HG03097 (cell line): ENCODE data around the gene C4orf36.
A peak's percentile ranks its signal among the peaks of the same experiment; 100 is the strongest.

Source experiments
- ATAC-seq: cut with Tn5 transposase; IDR thresholded peaks from one replicate; pipeline ENCODE4 v1.9.1; 2021; ENCODE audit not compliant: unreplicated experiment, low FRiP score

C4orf36 gene, protein sequence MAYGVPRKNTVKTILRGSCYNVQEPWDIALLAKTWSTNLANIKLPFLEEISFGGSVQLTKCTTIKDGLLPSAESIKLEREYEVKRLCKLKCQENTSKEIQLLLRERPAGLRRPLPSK

DNA sequence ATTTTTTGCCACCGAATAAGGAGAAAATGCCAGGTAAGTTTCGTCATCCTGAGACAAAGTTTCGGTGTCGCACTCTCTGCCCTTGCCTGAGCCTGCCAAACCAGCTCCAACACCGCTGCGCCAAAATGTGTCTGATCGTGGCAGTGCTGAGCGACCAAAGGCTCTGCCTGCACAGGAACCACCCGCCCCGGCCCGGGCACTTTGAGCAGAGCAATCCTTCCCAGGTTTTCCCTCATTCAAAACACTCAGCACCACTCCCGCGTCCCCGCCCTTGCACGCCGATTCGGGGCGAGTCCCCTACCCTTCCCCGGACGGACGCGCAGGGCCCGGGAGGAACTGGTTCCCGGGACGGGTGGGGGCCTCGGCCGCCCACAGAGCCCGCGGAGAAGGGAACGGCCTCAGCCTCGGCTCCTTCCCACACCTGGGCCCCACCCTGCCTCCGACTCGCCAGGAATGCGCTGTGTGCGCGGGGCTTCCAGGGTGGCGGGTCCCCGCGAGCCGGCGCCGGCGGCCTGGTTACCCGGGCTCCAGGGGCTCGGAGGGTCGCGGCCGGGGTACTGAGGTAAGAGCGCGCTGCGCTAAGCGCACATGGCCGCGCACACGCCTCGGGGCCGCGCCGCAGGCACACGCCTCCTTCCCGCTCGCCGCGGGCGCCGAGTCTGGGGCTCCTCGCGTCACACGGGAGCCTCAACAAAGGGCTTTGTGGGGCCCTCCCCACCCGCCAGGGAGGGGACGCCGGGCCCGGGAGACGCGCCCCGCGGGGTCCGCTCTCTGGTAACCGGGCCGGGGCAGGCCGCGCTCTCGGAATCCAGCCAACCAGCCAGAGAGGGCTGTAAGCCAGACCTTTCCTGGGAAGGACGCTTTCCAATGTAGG lies at the start of gene C4orf36:
Gene C4orf36, minus strand, starts transcription at position 661 of the 874 bp plus-strand sequence. CDS start 902 bp downstream, outside the sequence.
- no peak for ATAC-seq

DNA sequence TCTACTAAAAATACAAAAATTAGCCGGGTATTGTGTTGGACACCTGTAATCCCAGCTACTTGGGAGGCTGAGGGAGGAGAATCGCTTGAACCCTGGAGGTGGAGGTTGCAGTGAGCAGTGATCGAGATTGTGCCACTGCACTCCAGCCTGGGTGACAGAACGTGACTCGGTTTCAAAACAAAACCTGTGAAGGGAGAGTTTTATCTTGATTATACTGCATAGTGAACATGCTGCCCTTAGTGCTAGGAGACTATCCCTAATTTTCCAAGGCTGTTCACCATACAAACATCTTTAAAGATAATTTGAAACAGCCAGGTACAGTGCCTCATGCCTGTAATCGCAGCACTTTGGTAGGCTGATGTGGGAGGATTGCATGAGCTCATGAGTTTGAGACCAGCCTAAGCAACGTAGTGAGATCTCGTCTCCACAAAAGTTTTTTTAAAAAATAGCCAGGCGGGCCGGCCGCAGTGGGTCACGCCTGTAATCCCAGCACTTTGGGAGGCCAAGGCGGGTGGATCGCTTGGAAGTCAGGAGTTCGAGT lies 48.8 kb upstream of the C4orf36 start:
- no peak for ATAC-seq

DNA sequence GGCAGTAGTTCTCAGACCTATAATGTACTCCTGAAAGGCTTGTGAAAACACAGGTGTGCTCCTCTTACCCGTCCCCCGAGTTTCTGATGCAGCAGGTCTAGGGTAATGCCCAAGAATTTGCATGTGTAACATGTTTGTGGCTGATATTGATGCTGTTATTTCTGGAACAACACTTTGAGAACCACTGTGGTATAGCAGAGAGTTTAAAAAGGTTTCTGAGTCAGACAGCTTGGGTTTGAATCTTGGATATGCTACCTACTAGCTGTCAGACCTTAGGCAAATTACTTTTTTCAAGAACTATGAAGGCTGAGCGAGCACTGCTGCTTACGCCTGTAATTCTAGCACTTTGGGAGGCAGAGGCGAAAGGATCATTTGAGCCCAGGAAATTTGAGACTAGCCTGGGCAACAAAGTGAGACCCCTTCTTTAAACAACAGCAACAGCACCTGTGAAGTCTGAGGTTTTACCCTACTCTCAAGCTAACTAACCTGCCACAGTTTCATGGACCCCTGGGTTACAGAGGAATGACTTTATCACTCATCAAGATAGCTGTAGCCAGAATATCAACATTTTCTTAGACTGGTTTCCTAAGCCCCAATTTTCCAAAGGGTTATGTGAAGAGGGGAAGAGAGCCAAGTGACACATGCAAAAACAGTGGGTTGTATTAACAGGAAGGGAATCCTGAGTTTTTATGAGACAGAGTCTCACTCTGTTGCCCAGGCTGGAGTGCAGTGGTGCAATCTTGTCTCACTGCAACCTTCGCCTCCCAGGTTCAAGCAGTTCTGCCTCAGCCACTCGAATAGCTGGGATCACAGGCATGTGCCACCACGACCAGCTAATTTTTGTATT lies 47.7 kb upstream of the C4orf36 start:
- ATAC-seq, result peak; percentile 61

DNA sequence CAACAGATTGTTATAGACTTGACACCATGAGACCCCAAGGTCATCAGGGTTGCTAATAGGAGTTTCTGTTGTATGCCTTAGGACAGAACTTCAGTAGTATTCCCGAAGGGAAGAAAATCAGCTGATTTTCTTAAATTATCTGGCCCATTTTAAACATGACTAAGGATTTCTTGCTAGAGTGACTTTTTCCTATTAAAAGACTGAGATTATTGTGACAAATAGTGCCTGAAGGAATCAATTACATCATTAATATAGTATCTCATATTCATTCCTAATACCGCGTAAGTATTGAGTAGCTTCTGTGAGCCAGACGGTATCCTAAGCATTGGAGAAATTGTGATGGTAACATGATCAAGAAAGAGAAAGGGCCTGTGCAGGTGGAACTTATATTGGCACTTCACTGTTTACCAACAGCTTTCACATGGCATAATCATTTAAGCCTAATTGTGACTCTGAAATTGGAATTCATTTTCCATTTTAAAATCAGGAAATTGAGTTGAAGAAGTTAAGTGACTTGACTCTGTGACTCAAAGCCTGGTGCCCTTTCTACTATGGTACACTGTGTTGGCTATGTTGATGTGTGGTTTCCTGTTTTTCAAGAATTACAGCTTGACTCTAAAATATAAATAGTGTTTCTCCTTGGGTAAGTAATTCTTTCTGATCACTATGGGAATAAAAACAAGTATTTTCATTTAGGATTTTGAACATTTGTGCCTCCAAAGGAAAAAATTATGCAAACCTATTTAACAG lies 46.7 kb upstream of the C4orf36 start:
- ATAC-seq, result no peak

DNA sequence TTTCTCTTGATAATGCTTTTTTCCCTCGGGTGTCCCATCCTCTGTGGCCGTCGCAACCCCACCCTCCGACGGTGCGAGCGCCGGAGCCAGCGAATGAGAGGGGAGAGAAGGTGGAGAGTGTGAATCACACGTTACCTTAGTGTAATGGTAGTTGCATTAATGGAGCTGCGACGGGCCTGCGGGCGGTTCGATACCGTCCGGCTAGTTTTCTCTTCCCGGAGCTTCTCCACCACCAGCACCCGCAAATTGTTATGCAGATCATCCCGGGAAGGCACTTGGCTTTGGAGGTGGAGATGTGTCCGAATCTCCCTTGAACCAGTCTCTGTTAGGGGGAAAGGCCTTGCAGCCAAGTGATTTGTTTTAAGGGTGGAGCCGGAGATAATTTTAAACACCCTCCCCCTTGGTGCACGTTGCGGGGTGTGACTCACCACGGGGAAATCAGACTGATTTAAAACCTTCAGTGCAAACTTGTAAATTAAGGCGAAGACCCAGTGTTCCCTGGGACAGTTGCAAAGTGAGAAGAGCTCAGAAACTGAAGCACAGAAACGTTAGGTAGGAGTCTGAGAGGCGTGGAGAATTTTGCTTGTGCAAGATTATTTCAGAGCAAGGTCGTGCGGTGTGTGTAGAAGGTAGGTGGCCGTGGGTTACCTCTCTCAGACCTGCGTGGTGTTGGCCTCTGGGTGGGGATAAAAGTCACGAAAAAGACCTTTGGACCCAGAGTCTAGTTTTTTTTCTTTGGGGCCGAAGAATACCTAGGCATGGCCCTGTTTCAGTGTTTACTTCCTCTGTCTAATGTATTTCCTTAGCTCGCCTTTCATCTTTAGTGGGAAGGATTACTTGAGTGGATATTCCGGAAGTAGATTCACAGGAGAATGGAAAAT lies 43.9 kb upstream of the C4orf36 start:
- peak; percentile 22 for ATAC-seq

DNA sequence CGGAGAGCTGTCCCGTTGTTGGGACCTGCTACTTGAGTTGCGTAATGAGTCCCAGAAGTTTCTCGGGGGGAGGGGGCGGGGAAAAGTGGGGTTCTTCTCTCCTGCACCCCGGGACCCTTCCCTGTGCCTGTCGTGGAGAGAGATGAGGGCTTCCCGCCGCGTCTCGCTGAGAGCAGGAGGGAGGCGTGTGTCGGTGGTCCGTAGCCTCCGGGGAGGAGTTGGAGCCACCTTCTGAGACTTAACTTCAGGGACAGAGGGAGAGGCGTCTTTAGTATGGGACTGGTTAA lies 43.3 kb upstream of the C4orf36 start:
- no peak for ATAC-seq

DNA sequence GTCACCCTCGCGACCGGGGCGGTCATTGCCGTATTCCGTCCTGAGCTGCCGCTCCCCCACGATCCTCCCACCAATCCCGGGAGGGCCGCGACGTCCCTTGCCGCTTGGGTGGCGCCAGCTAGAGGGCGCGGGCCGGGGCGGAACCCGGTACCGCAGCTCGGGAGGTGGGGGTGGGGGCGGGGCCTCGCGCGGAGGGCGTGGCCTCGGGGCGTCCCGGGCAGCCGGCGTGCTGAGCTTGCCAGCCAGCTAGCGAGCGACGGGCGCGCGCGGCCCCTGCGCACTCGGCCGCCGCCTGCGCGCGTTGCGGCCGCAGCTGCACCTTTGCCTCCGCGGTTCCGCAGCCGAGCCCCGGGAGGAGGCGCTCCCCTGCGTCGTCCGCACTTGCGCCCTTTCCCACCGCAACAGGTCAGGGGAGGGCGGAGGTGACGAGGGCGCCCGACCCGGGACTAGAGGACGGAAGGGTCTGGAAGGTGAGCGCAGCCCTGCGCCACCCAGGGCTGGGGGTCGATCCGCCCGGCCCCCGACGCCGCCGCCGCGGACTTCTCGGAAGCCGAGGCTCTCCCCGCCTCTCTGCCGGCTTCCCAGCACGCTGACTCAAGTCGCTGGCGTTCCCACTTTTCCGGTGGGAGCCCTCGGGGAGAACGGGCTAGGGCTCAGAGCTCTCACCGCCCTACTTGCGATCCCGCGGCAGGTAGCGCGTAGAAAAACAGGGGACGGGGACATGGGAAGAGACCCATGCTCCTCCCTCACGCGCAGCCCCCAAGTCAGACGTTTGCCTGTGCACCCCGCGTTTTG lies 42.7 kb upstream of the C4orf36 start, which contains the start of gene AFF1:
Gene AFF1, plus strand, starts transcription at position 241 of the 795 bp plus-strand sequence. CDS start 13,523 bp downstream, outside the sequence.
- ATAC-seq, result peak; percentile 57

DNA sequence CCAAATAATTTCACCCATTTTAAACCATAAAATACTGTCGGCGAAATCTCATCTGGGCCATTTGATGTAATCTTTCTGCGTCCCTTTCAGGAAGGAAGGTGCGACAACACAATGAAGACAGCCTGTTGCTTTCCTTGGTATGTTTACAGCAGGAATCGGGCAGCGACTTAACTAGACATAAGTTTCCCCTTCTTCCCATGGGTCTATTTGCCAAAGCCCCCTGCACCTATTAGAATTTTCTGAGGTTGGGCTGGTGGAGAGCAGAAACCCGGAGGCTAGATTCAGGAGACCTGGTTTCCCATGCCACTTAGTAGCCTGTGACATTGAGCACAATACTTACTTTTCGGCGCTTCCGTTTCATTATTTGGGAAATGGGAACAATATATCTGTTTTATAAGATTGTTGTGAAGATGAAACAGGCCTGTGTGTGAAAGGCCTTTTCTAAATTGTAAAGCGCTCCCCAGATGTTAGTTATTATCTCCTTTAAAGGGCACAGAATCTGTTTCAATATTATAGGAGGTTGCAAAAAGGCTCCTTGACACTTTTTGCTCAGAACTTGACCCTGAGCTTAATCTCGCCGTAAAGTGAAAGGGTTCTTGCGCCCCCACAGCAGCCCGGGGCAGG lies 42.0 kb upstream of the C4orf36 start:
- ATAC-seq, result no peak

DNA sequence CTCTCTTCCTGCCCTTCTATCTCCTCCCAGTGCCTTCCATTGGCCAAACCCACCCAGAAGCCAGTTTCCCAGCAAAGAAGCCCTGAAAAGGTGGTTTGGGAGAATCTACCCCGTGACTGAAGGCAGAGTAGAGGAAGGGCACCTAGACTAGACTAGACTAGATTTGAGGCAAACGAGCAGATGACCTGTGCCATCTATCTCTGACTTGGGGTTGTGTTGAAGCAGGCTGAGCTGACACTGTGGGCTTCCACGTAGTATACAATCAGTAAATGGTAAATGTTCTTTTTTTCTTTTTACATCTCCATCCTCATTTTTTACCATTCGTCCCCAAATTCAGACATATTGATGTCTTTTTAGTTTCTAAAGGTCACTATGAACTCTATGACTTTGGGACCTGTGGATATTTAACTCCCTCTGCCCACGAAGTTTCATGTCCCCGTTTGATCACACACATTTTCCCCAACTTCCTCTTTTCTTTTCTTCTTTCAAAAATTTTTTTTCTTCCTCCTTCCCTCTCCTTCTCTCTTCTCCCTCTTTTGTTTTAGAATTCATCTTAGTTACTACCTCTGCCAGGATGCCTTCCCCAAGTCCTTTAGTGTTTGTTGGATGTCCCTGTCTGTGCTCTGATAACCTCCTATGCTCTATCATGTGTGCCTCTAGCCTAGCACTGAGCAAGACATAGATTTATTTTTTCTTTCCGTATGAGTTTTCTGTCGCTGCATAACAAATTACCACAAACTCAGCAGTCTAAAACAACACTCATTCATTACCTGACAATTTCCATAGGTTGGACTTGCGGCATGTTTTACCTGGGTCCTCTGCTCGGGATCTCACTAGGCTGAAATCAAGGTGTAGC lies 36.4 kb upstream of the C4orf36 start:
- ATAC-seq, result no peak

DNA sequence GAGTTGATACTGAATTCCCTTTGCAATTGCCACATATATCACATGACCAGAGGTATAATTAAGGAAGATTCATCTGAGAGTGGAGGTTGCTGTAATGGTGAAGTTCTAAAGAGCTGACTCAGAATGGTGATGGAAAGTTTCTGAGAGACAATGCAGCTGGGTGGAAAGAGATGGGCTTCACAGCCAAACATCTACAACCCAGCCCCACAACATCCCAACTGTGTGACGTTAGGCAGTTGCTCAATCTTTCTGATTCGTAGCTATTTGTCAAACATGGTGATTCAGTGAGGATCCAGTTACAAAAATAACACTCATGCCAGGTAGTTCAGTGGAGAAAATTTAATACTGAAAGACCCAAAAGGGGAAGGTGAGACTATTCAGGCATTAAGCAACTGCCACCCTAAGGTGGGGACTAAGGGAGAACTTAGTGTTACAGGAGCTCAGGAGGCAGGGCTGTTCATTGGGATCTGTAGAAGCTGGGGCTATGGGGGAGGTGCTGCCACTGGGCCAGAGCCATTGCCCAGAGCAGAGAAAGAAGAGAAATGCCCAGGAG lies 35.7 kb upstream of the C4orf36 start:
- no peak for ATAC-seq

DNA sequence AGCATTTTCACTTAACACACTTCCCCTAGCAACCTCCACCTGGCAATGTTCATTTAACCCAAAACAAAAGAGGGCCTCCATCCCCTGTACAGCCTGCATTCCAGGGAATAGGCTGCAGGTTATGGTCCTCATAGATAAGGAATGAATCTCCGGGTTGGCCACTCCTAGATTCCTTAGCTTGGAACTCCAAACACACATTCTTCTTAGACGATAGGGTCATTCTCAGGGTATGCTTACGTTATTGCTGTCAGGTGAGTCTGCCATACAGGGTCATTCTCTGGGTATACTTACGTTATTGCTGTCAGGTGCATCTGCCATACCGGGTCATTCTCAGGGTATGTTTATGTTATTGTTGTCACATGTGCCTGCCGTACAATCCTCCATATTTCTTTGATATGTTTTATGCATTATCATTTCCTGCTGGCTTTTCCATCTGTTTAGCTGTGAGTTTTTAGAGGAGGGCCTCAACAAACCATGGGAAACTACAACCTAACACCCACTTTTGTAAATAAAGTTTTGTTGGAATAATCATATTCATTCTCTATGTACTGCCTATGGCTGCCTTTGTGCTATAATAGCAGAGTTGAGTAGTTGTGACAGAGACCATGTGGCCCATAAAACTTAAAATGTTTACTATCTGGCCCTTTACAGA lies 34.3 kb upstream of the C4orf36 start:
- no peak for ATAC-seq

DNA sequence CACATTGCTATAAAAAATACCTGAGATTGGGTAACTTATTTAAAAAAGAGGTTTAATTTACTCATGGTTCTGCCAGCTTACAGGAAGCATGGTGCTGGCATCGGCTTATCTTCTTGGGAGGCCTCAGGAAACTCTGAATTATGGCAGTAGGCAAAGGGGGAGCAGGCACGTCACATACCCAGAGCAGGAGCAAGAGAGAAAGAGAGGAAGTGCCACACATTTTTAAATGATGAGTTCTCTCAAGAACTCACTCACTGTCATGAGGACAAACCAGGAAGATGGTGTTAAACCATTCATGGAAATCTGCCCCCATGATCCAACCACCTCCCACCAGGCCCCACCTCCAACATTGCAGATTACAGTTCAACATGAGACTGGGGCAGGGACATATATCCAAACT lies 32.6 kb upstream of the C4orf36 start:
- no peak for ATAC-seq

DNA sequence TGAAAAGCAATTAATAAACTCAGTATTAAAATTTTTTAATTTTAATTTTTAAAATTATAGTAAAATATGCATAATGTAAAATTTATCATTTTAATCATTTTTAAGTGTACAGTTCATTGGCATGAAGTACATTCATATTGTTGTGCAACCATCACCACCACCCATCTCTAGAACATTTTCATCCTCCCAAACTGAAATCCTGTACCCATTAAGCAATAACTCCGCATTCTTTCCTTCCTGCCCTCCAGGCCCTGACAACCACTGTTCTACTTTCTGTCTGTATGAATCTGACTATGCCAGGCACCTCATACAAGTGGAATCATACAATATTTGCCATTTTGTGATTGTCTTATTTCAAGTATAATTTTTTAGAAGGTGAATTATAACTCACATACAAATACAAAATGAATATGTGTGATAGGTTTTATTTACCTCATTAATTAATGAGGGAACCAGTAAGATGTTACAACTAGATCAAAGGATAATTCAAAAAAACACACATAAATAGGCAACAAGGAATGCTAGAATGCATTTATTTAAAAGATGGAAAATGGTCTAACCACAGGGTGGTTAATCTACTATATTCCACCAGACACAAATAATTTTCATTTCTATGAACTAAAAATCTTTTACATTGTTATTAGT lies 29.5 kb upstream of the C4orf36 start:
- no peak for ATAC-seq

DNA sequence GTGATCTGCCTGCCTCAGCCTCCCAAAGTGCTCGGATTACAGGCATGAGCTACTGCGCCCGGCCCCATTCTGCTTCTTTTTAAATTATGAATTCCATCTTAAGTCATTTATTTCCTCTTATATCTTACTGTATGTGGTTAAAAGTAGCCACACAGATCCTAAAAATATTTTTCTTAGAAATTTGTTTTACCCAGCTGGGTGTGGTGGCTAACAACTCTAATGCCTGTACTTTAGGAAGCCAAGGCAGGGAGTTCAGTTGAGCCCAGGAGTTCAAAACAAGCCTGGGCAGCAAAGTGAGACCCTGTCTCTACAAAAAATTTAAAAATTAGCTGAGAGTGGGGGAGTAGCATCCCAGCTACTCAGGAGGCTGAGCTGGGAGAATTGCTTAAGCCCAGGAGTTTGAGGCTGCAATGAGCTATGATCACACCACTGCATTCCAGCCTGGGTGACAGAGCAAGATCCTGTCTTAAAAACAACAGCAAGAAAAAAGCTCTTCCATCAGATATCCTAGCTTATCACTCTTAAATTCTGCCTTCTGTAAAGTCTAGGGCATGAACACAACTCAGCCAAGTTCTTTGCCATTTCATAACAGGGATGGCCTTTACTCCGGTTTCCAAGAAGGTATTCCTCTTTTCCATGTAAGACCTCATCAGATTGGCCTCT lies 27.5 kb upstream of the C4orf36 start:
- no peak for ATAC-seq

DNA sequence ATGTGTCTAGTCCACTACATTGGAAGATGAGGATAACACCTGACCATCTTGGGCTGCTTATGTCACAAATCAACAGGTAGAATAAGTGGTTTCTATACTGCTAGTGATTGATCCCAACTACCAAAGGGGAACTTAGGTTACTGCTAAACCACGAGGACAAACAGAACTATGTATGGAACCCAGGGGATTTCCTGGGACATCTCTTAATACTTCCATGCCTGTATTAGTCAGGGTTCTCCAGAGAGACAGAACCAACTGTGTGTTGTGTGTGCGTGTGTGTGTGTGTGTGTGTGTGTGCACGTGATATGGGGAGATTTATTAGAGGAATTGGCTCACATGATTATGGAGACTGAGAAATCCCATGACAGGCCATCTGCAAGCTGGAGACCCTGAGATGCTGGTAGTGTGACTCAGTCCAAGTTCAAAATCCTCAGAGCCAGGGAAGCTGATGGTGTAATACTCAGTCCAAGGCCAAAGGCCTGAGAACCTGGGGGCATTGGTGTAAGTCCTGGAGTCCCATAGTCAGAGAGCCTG lies 26.4 kb upstream of the C4orf36 start:
- ATAC-seq, result no peak
